ENCODE measurements around the gene RHOT2.

- TF ChIP-seq CTCF (IDR thresholded peaks at IDR 0.05; ENCODE audit: extremely low read depth in 1 of 2, insufficient read depth in 1 of 2, low read depth in 1 of 2, low read length in 2 of 2), result no peak
- no peak for TF ChIP-seq POLR2AphosphoS5 (IDR thresholded peaks at IDR 0.05; ENCODE audit: insufficient read depth, low read depth, low read length)
- no peak for TF ChIP-seq POLR2A (IDR thresholded peaks at IDR 0.05; ENCODE audit: low read depth, low read length)
- no peak for TF ChIP-seq JUN (IDR thresholded peaks at IDR 0.05; ENCODE audit: borderline replicate concordance, insufficient read depth, insufficient read length, low read depth)
- no peak for TF ChIP-seq MYC (IDR thresholded peaks at IDR 0.05; ENCODE audit: low read depth, low read length)
- TF ChIP-seq EZH2 (IDR thresholded peaks at IDR 0.05; ENCODE audit: borderline replicate concordance, low read depth, low read length, severe bottlenecking), result no peak
- TF ChIP-seq MAX (IDR thresholded peaks at IDR 0.05; ENCODE audit: insufficient read depth, insufficient read length), result no peak
These were observed 55.1 kb downstream of the RHOT2 start for GRCh38 chr16:722835-723633.

Measured in endothelial cell of umbilical vein (primary cell).